Osteoblast (primary cell): ENCODE measurements around the gene RAD51B. TPM values are rescaled to one million over a fixed set of nuclear protein-coding genes. Genes with fewer than 3 reads are reported as not detected.
"Not testable (repeated sequence)": the region's sequence is repeated elsewhere in the genome, so short reads cannot be mapped to it uniquely, and the experiment has no call there.

Experiments used
- DNase-seq: peaks from one replicate; pipeline ENCODE4 v3.0.0; 2011; ENCODE audit warnings: low spot score, mixed read lengths; ENCODE audit not compliant: insufficient read length; ENCODE audit errors: missing footprints
- H2AFZ ChIP-seq: 2 replicates; pipeline ENCODE4 v1.6.0; 2011; ENCODE audit warnings: mild to moderate bottlenecking, low read length
- H3K27ac ChIP-seq: 2 replicates; pipeline ENCODE4 v1.5.1; 2011; ENCODE audit warnings: mild to moderate bottlenecking, low read depth, low read length, moderate library complexity
- H3K27me3 ChIP-seq: 2 replicates; pipeline ENCODE4 v1.6.0; 2012; ENCODE audit warnings: mild to moderate bottlenecking, control low read depth, inconsistent platforms, low read length, moderate library complexity; ENCODE audit not compliant: insufficient read depth
- H3K36me3 ChIP-seq: 2 replicates; pipeline ENCODE4 v1.5.1; 2011; ENCODE audit warnings: mild to moderate bottlenecking, low read length, control low read depth, moderate library complexity; ENCODE audit not compliant: insufficient read depth
- H3K4me1 ChIP-seq: 2 replicates; pipeline ENCODE4 v1.5.1; 2011; ENCODE audit warnings: mild to moderate bottlenecking, low read length, control low read depth, moderate library complexity; ENCODE audit not compliant: insufficient read depth
- H3K4me2 ChIP-seq: 2 replicates; pipeline ENCODE4 v1.6.0; 2011; ENCODE audit warnings: mild to moderate bottlenecking, low read length; ENCODE audit not compliant: insufficient read depth
- H3K4me3 ChIP-seq: fragments of 200-600 bp; sonication (generic); 3 replicates; pipeline ENCODE4 v1.5.1; 2012; ENCODE audit warnings: mild to moderate bottlenecking, low read length, inconsistent platforms; ENCODE audit not compliant: insufficient read depth
- H3K79me2 ChIP-seq: 2 replicates; pipeline ENCODE4 v1.6.0; 2012; ENCODE audit warnings: mild to moderate bottlenecking, low read length, control low read depth, inconsistent platforms; ENCODE audit not compliant: insufficient read depth
- H3K9me3 ChIP-seq: 2 replicates; pipeline ENCODE4 v1.5.1; 2011; ENCODE audit warnings: low read depth, low read length, control low read depth
- H4K20me1 ChIP-seq: 2 replicates; pipeline ENCODE4 v1.6.0; 2012; ENCODE audit warnings: mild to moderate bottlenecking, low read length, control low read depth; ENCODE audit not compliant: insufficient read depth
- CTCF ChIP-seq: IDR thresholded peaks from 2 replicates; pipeline ENCODE4 v1.5.1; 2011; ENCODE audit warnings: mild to moderate bottlenecking, low read depth, low read length, moderate library complexity; ENCODE audit errors: extremely low read depth
- total RNA-seq: library from RNA; depleted of rRNA; stranded (reverse); fragments of >200 nt; gene quantifications from 2 replicates; pipeline ENCODE4 v1.2.3, GENCODE V29; 2012

Gene RAD51B
- total RNA-seq, 1 donor, result 13.8 TPM

- Histone ChIP-seq H3K9me3 (no peaks in the 10 kb centered on the region), H2AFZ (no peak overlapping the region), H3K36me3 (no peaks in the 10 kb centered on the region), H3K27ac (no peak overlapping the region), H3K4me2 (no peak overlapping the region), H3K79me2 (no peaks in the 10 kb centered on the region), H3K27me3 (no peaks in the 10 kb centered on the region), H3K4me1 (no peaks in the 10 kb centered on the region), H3K4me3 (no peak overlapping the region), H4K20me1 (no peaks in the 10 kb centered on the region)
- no peak for DNase-seq
- TF ChIP-seq CTCF, result no peak
Observed at GRCh38 chr14:68297039-68297438, 477.5 kb downstream of the RAD51B start.

GRCh38 chr14:68297876-68298468 lies 478.4 kb downstream of the RAD51B start:
- Histone ChIP-seq H3K27ac (no peak overlapping the region), H3K79me2 (no peaks in the 10 kb centered on the region), H3K4me2 (no peak overlapping the region), H4K20me1 (no peaks in the 10 kb centered on the region), H3K4me3 (no peak overlapping the region), H2AFZ (no peak overlapping the region), H3K27me3 (no peaks in the 10 kb centered on the region), H3K36me3 (no peaks in the 10 kb centered on the region), H3K4me1 (no peaks in the 10 kb centered on the region), H3K9me3 (no peaks in the 10 kb centered on the region)
- DNase-seq, result no peak
- peak; percentile 45 for TF ChIP-seq CTCF

GRCh38 chr14:68300608-68301007 lies 481.0 kb downstream of the RAD51B start:
- no peaks in the 10 kb centered on the region for H3K27me3 ChIP-seq
- H3K36me3 ChIP-seq, result no peaks in the 10 kb centered on the region
- H4K20me1 ChIP-seq, result no peaks in the 10 kb centered on the region
- H3K79me2 ChIP-seq, result no peaks in the 10 kb centered on the region
- H3K4me1 ChIP-seq, result no peaks in the 10 kb centered on the region
- H3K9me3 ChIP-seq, result no peaks in the 10 kb centered on the region
- TF ChIP-seq CTCF, result no peak
- no peak overlapping the region for H2AFZ ChIP-seq
- no peak overlapping the region for H3K4me2 ChIP-seq
- H3K4me3 ChIP-seq, result no peak overlapping the region
- DNase-seq, result no peak
- no peak overlapping the region for H3K27ac ChIP-seq

GRCh38 chr14:68301219-68301618 lies 481.6 kb downstream of the RAD51B start:
- no peak for TF ChIP-seq CTCF
- no peak overlapping the region for H3K4me2 ChIP-seq
- DNase-seq, result no peak
- no peaks in the 10 kb centered on the region for H3K79me2 ChIP-seq
- no peak overlapping the region for H3K27ac ChIP-seq
- H2AFZ ChIP-seq, result no peak overlapping the region
- no peaks in the 10 kb centered on the region for H3K9me3 ChIP-seq
- no peaks in the 10 kb centered on the region for H4K20me1 ChIP-seq
- H3K4me3 ChIP-seq, result no peak overlapping the region
- H3K36me3 ChIP-seq, result no peaks in the 10 kb centered on the region
- H3K4me1 ChIP-seq, result no peaks in the 10 kb centered on the region
- no peaks in the 10 kb centered on the region for H3K27me3 ChIP-seq

GRCh38 chr14:68302938-68303337 lies 483.4 kb downstream of the RAD51B start:
- not testable (repeated sequence) for H3K9me3 ChIP-seq, H4K20me1 ChIP-seq, H3K4me3 ChIP-seq, H3K79me2 ChIP-seq, H3K36me3 ChIP-seq, H3K27ac ChIP-seq, H3K27me3 ChIP-seq, DNase-seq, H2AFZ ChIP-seq, H3K4me2 ChIP-seq, H3K4me1 ChIP-seq
